ENCODE data around the gene DPPA4.
"Not testable (repeated sequence)": the region's sequence is repeated elsewhere in the genome, so short reads cannot be mapped to it uniquely, and the experiment has no call there.

GRCh38 chr3:109358809-109359208 lies 21.5 kb upstream of the DPPA4 start:
- TF ChIP-seq CTCF (IDR thresholded peaks at IDR 0.05); ZFX (IDR thresholded peaks at IDR 0.05; ENCODE audit: borderline replicate concordance): not testable (repeated sequence)

Data from 22Rv1 (cell line).